Liver (tissue), 9 donors: Measurements from ENCODE around the gene GPR146. TPM values are rescaled to one million over a fixed set of nuclear protein-coding genes. Genes with fewer than 3 reads are reported as not detected.
A peak's percentile ranks its signal among the peaks of the same experiment; 100 is the strongest.

ENCODE experiments used
- DNase-seq: peaks from one replicate; pipeline ENCODE4 v3.0.0-alpha.2; 2017; ENCODE audit warnings: low spot score
- H3K27ac ChIP-seq, 2 donors: one replicate each; pipeline ENCODE4 v1.7.0; 2013; ENCODE audit warnings: inconsistent platforms in 2 of 2, low read length in 2 of 2, control low read depth in 1 of 2, low read depth in 1 of 2, mild to moderate bottlenecking in 1 of 2
- H3K27me3 ChIP-seq, 4 donors: one replicate each; pipeline versions ENCODE4 v1.6.1 to v1.7.0; 2013; ENCODE audit warnings: low read length in 3 of 4, inconsistent platforms in 1 of 4, mild to moderate bottlenecking in 1 of 4, moderate library complexity in 1 of 4; ENCODE audit not compliant: control insufficient read depth in 4 of 4, insufficient read depth in 4 of 4
- H3K36me3 ChIP-seq, 4 donors: one replicate each; pipeline versions ENCODE4 v1.6.1 to v1.7.0; 2013; ENCODE audit warnings: low read length in 3 of 4, mild to moderate bottlenecking in 3 of 4, low read depth in 1 of 4, moderate library complexity in 1 of 4; ENCODE audit not compliant: control insufficient read depth in 4 of 4, insufficient read depth in 3 of 4
- H3K4me1 ChIP-seq, 4 donors: one replicate each; pipeline versions ENCODE4 v1.6.1 to v1.7.0; 2013; ENCODE audit warnings: low read length in 3 of 4, mild to moderate bottlenecking in 3 of 4, moderate library complexity in 1 of 4; ENCODE audit not compliant: control insufficient read depth in 4 of 4, insufficient read depth in 4 of 4
- H3K4me3 ChIP-seq, 3 donors: one replicate each; pipeline versions ENCODE4 v1.6.1 to v1.7.0; 2013; ENCODE audit warnings: low read length in 3 of 3, control low read depth in 1 of 3, low read depth in 1 of 3, mild to moderate bottlenecking in 1 of 3
- H3K9ac ChIP-seq, 2 donors: one replicate each; pipeline ENCODE4 v1.7.0; 2013; ENCODE audit warnings: low read length in 2 of 2, mild to moderate bottlenecking in 2 of 2, moderate library complexity in 2 of 2, control low read depth in 1 of 2, low read depth in 1 of 2
- H3K9me3 ChIP-seq, 4 donors: one replicate each; pipeline versions ENCODE4 v1.6.1 to v1.7.0; 2013; ENCODE audit warnings: low read length in 3 of 4; ENCODE audit not compliant: control insufficient read depth in 4 of 4
- EGR1 ChIP-seq, 2 donors: IDR thresholded peaks; 2 replicates each; pipeline ENCODE4 v1.6.1; 2016 to 2018; ENCODE audit warnings: antibody characterized with exemption in 2 of 2, low read depth in 2 of 2
- FOXA1 ChIP-seq: IDR thresholded peaks from 2 replicates; pipeline ENCODE4 v1.6.1; 2016; ENCODE audit warnings: antibody characterized with exemption
- FOXA2 ChIP-seq: IDR thresholded peaks from 2 replicates; pipeline ENCODE4 v1.6.1; 2016; ENCODE audit warnings: antibody characterized with exemption
- GABPA ChIP-seq, 2 donors: IDR thresholded peaks in 1 of 2; conservative IDR thresholded peaks in 1 of 2; 2 replicates each; pipeline ENCODE4 v1.6.1; 2016; ENCODE audit warnings: antibody characterized with exemption in 2 of 2, mild to moderate bottlenecking in 1 of 2, moderate library complexity in 1 of 2
- HNF4A ChIP-seq, 2 donors: conservative IDR thresholded peaks; 2 replicates each; pipeline ENCODE4 v1.6.1; 2016; ENCODE audit warnings: antibody characterized with exemption in 2 of 2, mild to moderate bottlenecking in 2 of 2
- HNF4G ChIP-seq: IDR thresholded peaks from 2 replicates; pipeline ENCODE4 v1.6.1; 2016; ENCODE audit warnings: antibody characterized with exemption
- MAX ChIP-seq: IDR thresholded peaks from 2 replicates; pipeline ENCODE4 v1.6.1; 2016; ENCODE audit warnings: antibody characterized with exemption
- NR2F2 ChIP-seq: IDR thresholded peaks from 2 replicates; pipeline ENCODE4 v1.6.1; 2016; ENCODE audit warnings: antibody characterized with exemption
- REST ChIP-seq: IDR thresholded peaks from 2 replicates; pipeline ENCODE4 v1.6.1; 2016; ENCODE audit warnings: antibody characterized with exemption, mild to moderate bottlenecking
- RXRA ChIP-seq, 2 donors: IDR thresholded peaks; 2 replicates each; pipeline ENCODE4 v1.6.1; 2017 to 2018; ENCODE audit warnings: antibody characterized with exemption in 2 of 2, mild to moderate bottlenecking in 1 of 2
- SP1 ChIP-seq: IDR thresholded peaks from 2 replicates; pipeline ENCODE4 v1.6.1; 2018; ENCODE audit warnings: antibody characterized with exemption, mild to moderate bottlenecking
- TAF1 ChIP-seq: conservative IDR thresholded peaks from 2 replicates; pipeline ENCODE4 v1.6.1; 2016; ENCODE audit warnings: antibody characterized with exemption, mild to moderate bottlenecking
- YY1 ChIP-seq: IDR thresholded peaks from 2 replicates; pipeline ENCODE4 v1.6.1; 2016; ENCODE audit warnings: antibody characterized with exemption, mild to moderate bottlenecking
- ZBTB33 ChIP-seq: IDR thresholded peaks from 2 replicates; pipeline ENCODE4 v1.6.1; 2016; ENCODE audit warnings: antibody characterized with exemption
- WGBS: extraction: QIAGEN DNeasy Blood & Tissue Kit; methylation state at CpG from one replicate; pipeline ENCODE4 v1.1.7; 2013; 5-methylcytosine and 5-hydroxymethylcytosine counted together
- polyA plus RNA-seq, 2 donors: library from polyadenylated mRNA; stranded (reverse) in 1 of 2; unstranded in 1 of 2; fragments of 200-250 nt in 1 of 2; fragments of >200 nt in 1 of 2; fragmentation: Nextera tagmentation in 1 of 2; extraction: Ambion mirVana in 1 of 2; gene quantifications; one replicate each; pipeline versions ENCODE4 v1.2.1 to v1.2.3, GENCODE V29; 2013 to 2015
- total RNA-seq, 2 donors: library from RNA; depleted of rRNA; stranded (reverse); fragments of >200 nt; gene quantifications; one replicate each; pipeline ENCODE4 v1.2.3, GENCODE V29; 2014
- donor health status: healthy.
- donor health status: healthy.
- donor health status: healthy.
- donor health status: healthy.
- donor health status: healthy.

GPR146 gene
- total and polyA plus RNA-seq, 4 donors: 15.5 to 33.5 (median 26.7) TPM

GRCh38 chr7:1046722-1047679, 2.7 kb downstream of the GPR146 start:
- TF ChIP-seq NR2F2 (no peak), ZBTB33 (no peak), SP1 (no peak), MAX (no peak), YY1 (no peak), HNF4G (no peak), HNF4A (conservative IDR thresholded peaks at IDR 0.05) (no peak), RXRA (IDR thresholded peaks at IDR 0.05) (no peak), GABPA (IDR thresholded peaks at IDR 0.05 in 1 of 2, conservative IDR thresholded peaks at IDR 0.05 in 1 of 2) (no peak), FOXA1 (no peak), REST (no peak), EGR1 (IDR thresholded peaks at IDR 0.05; ENCODE audit: low read depth in 2 of 2) (no peak)
- Histone ChIP-seq H3K4me3 (no peak overlapping the region), H3K27ac (no peak overlapping the region), H3K9ac (no peak overlapping the region), H3K9me3 (no peaks in the 10 kb centered on the region), H3K36me3 (no peaks in the 10 kb centered on the region), H3K4me1 (peaks cover 31 to 78% (median 53%) of the 10 kb centered on the region in 4 donors), H3K27me3 (no peaks in the 10 kb centered on the region)
- WGBS: 83% methylated on average over 15 of the region's 15 CpGs
- DNase-seq: no peak

- TF ChIP-seq MAX (peak; percentile 91), YY1 (peak; percentile 73), ZBTB33 (no peak), TAF1 (no peak), REST (peak; percentile 73), GABPA (IDR thresholded peaks at IDR 0.05 in 1 of 2, conservative IDR thresholded peaks at IDR 0.05 in 1 of 2) (peak in 1 of 2 donors; percentile 50), HNF4A (conservative IDR thresholded peaks at IDR 0.05) (peak; percentile 58 to 86), NR2F2 (peak; percentile 53), FOXA1 (no peak), FOXA2 (peak; percentile 25), SP1 (peak; percentile 80), EGR1 (IDR thresholded peaks at IDR 0.05; ENCODE audit: low read depth in 2 of 2) (peak in 1 of 2 donors; percentile 26), RXRA (IDR thresholded peaks at IDR 0.05) (peak; percentile 76 to 90)
- no peak overlapping the region for H3K4me3 ChIP-seq
- H3K9ac ChIP-seq: no peak overlapping the region
- H3K27me3 ChIP-seq: no peaks in the 10 kb centered on the region
- 55% methylated on average over 23 of the region's 23 CpGs for WGBS
- DNase-seq: no peak
- H3K9me3 ChIP-seq: no peaks in the 10 kb centered on the region
- H3K36me3 ChIP-seq: no peaks in the 10 kb centered on the region
- H3K4me1 ChIP-seq: peaks cover 26 to 64% (median 39%) of the 10 kb centered on the region in 4 donors
- peak overlapping the region; percentile 72 to 76 for H3K27ac ChIP-seq
These were observed 4.8 kb downstream of the GPR146 start for GRCh38 chr7:1049006-1049741.
